Endometrium (tissue), 2 donors: Measurements from ENCODE around the gene PPM1N.

Source experiments
- FAIRE-seq: peaks from 2 replicates; lab custom pipeline; 2012; peaks lifted over from hg19 to GRCh38; lab: Jason Lieb, UNC
- donor health status: control.
- donor health status: control.

The PPM1N gene

DNA sequence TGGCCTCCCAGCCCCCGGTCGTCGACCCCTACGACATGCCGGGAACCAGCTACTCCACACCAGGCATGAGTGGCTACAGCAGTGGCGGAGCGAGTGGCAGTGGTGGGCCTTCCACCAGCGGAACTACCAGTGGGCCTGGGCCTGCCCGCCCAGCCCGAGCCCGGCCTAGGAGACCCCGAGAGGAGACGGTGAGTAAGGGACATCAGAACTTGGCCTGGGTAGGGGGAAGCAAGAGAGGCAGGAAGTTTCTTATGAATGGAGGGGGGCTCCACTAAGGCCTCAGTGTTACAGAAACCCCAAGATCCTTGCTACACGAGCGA is 27.5 kb upstream of the PPM1N start:
- no peak for FAIRE-seq

DNA sequence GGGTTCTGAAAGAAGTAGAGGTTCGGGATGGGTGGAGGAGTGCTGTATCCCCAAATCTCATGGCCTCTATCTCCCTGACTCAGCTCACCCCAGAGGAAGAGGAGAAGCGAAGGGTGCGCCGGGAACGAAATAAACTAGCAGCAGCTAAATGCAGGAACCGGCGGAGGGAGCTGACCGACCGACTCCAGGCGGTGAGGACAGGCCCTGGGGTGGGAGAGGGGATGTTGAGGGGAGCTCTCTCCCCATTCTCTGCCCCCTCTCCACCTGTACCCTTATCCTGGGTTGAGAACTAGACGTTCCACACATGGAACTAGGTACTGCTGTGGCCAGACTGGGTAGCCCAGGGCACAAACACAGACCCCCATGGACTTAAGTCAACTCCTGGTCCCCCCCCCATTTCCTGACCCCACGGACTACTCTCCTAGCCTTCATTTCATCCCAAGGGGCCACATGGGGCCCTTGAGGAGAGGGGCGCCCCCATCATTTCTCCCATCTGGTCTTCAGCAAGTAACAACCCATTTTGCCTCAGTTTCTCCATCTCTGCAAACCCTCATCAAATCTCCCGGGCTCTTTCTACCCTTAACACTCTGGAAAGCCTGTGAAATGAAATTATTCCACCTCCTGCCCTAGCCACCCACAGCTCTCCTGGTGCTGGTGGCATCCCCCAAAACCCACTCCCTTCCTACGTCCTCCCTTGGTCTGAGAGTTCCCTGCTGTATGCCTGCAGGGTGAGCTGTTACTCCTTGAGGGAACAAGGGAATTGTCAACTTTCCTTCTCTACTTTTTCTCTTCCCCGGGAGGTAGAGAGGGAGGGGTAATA is 26.9 kb upstream of the PPM1N start:
- no peak for FAIRE-seq

DNA sequence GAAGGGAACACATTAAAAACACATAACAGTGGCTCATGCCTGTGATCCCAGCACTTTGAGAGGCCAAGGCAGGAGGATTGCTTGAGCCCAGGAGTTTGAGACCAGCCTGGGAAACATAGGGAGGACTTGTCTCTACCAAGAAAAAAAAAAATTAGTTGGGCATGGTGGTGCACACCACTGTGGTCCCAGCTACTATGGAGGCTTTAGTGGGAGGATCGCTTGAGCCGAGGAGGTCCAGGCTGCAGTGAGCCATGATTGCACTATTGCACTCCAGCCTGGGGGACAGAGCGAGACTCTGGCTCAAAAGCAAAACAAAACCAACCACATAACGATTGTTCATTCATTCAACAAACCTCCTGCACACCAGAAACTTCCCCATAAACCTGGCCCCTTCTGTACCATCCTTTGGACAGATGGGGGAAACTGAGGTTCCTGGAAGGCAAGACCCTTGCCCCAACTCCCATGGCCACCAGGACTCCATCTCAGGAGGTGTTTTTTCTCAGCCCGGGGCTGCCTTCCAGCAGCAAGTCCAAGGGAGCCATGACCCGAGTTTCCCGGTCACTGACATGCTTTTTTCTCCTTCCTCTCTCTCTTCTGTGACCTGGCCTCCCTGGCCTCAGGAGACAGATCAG is 26.2 kb upstream of the PPM1N start:
- FAIRE-seq: no peak

DNA sequence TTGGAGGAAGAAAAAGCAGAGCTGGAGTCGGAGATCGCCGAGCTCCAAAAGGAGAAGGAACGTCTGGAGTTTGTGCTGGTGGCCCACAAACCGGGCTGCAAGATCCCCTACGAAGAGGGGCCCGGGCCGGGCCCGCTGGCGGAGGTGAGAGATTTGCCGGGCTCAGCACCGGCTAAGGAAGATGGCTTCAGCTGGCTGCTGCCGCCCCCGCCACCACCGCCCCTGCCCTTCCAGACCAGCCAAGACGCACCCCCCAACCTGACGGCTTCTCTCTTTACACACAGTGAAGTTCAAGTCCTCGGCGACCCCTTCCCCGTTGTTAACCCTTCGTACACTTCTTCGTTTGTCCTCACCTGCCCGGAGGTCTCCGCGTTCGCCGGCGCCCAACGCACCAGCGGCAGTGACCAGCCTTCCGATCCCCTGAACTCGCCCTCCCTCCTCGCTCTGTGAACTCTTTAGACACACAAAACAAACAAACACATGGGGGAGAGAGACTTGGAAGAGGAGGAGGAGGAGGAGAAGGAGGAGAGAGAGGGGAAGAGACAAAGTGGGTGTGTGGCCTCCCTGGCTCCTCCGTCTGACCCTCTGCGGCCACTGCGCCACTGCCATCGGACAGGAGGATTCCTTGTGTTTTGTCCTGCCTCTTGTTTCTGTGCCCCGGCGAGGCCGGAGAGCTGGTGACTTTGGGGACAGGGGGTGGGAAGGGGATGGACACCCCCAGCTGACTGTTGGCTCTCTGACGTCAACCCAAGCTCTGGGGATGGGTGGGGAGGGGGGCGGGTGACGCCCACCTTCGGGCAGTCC is 25.5 kb upstream of the PPM1N start:
- no peak for FAIRE-seq

DNA sequence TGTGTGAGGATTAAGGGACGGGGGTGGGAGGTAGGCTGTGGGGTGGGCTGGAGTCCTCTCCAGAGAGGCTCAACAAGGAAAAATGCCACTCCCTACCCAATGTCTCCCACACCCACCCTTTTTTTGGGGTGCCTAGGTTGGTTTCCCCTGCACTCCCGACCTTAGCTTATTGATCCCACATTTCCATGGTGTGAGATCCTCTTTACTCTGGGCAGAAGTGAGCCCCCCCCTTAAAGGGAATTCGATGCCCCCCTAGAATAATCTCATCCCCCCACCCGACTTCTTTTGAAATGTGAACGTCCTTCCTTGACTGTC is 24.9 kb upstream of the PPM1N start:
- no peak for FAIRE-seq

DNA sequence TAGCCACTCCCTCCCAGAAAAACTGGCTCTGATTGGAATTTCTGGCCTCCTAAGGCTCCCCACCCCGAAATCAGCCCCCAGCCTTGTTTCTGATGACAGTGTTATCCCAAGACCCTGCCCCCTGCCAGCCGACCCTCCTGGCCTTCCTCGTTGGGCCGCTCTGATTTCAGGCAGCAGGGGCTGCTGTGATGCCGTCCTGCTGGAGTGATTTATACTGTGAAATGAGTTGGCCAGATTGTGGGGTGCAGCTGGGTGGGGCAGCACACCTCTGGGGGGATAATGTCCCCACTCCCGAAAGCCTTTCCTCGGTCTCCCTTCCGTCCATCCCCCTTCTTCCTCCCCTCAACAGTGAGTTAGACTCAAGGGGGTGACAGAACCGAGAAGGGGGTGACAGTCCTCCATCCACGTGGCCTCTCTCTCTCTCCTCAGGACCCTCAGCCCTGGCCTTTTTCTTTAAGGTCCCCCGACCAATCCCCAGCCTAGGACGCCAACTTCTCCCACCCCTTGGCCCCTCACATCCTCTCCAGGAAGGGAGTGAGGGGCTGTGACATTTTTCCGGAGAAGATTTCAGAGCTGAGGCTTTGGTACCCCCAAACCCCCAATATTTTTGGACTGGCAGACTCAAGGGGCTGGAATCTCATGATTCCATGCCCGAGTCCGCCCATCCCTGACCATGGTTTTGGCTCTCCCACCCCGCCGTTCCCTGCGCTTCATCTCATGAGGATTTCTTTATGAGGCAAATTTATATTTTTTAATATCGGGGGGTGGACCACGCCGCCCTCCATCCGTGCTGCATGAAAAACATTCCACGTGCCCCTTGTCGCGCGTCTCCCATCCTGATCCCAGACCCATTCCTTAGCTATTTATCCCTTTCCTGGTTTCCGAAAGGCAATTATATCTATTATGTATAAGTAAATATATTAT is 24.3 kb upstream of the PPM1N start:
- FAIRE-seq: no peak

DNA sequence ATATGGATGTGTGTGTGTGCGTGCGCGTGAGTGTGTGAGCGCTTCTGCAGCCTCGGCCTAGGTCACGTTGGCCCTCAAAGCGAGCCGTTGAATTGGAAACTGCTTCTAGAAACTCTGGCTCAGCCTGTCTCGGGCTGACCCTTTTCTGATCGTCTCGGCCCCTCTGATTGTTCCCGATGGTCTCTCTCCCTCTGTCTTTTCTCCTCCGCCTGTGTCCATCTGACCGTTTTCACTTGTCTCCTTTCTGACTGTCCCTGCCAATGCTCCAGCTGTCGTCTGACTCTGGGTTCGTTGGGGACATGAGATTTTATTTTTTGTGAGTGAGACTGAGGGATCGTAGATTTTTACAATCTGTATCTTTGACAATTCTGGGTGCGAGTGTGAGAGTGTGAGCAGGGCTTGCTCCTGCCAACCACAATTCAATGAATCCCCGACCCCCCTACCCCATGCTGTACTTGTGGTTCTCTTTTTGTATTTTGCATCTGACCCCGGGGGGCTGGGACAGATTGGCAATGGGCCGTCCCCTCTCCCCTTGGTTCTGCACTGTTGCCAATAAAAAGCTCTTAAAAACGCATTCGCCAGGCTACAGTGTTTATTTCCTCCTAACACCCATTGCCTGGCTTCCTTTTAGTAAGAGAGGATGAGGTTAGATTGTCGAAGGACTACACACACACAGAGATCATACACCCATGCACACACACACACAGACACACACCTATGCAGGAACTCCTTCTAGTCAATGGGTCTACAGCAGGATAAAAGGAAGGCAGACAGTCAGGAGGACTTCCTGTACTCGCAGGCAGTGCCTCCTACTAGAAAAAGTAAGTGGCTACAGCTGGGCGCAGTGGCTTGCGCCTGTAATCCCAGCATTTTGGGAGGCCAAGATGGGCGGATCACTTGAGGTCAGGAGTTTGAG is 23.4 kb upstream of the PPM1N start:
- no peak for FAIRE-seq

DNA sequence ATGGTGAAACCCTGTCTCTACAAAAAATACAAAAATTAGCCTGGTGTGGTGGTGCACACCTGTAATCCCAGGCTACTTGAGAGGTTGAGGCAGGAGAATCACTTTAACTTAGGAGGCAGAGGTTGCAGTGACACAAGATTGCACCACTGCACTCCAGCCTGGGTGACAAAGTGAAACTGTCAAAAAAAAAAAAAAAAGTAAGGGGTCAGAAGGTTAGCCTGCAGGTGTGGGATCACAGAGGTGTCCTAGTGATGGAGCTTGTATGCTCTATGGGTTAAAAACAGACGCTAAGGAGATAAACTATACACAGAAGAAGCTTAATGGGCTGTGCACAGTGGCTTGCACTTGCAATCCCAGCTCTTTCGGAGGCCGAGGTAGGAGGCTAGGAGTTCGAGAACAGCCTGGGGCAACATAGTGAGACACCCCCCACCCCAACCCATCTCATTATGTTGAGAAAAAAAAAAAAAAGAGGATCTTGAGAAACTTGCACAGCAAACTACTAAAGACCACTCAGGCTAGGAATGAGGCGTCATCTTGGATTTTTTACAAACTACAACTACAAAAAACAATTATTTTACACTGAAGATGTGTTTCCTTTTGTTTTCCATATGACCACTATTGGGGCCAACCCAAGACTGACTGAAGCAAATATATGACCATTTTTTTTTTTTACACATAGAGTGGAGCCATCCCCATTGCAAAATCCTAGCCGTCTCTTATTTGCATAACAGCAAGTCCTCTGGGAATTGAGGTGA is 22.5 kb upstream of the PPM1N start:
- no peak for FAIRE-seq

DNA sequence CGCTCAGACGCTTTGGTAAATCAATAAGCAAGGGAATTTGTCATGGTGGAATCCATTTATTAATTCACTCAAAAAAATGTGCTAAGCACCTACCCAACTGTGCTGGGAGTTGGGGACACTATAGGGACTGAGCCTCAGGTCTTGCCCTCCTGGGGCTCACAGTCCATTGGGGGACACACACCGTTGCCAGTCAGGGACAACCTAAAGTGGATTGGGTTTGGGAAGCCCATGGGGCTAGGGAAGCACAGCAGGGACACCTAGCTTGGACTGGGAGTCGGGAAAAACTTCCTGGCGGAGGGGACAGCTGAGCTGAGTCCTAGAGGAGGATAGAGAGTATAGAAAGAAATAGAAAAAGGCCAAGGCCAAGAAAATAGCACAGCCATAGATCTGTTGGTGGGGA is 21.9 kb upstream of the PPM1N start:
- no peak for FAIRE-seq

DNA sequence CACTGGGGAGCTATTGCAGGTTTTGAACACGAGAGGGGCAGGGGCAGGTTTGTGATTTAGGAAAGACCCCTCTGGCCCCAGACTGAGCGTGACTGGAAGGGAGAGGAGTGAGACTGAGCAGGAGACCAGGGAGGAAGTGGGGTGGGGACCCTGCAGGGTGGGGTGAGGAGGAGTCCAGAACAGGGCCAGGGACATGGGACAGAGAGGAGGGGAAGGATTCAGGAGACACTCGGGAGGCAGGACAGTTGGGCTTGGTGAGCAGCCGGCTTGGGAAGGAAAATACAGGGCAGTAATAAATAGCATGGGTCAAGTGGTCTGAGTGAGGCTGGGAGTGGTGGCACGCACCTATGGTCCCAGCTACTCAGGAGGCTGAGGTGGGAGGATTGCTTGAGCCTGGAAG is 21.1 kb upstream of the PPM1N start:
- no peak for FAIRE-seq

DNA sequence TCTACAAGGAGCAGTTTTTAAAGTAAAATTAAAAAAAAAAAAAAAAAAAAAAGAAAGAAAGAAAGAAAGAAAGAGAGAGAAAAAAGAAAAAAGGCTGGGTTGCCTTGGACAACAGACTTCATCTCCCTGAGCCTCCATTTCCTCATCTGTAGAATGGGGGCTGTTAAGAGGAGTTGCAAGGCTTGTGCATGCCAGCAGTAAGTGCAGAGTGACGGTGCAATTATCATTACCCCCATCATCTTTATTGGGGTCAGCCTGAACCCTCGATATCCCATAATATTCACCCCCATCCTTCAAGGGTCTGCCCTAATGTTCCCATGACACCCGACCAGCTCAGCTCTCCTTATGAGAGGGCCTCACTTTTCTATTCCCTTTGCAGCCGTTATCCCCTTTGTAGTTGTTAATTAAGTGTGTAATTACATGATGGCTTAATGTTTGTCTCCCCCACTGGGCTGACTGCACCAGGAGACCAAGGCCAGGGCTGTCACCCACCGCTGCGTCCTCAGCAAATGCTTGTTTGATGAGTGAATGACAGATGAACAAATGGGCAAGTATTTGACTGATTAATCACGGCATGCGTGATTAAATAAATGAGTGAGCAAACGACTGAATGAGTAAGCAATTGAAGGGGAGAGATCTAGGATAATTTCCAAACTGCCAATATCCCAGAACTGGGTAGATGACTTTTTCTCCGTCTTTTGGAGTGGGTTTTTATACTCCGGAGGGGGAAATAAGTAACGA is 20.4 kb upstream of the PPM1N start:
- FAIRE-seq: no peak

DNA sequence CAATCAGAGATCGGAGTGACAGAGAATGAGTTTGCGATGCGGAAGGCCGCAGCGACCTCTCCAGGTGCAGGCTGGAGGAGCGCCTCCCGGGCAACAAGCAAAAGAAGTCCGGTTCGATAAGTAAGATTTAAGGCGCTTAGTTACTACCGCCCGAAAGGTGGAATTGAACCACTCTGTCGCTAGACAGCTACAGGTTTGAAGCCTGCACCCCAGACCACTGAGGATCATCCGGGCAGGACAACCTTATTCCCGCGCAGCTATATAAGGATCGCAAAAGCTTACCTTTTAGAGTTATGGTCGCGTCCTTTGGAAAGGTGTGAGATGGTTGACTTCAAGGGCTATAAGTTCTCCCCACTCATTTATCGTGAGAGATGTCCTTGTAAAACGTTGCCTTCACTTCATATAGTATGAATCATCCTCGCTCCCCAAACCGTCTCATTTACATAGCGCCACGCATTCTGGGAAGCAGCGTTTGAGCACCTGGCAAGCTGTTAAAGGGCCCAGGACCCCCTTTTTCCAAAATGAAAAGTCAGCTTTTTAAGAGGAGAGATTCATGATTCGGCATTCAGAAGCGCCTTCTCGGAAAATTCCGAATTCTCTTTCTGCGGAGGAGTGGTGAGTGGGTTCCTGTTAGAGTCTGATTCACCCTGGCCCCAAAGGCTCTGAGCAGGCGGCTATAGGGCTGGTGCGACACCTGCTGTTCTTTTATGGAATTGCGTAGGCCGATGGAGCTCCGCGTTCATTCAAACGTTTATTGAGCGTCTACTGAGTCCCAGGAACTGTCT is 19.6 kb upstream of the PPM1N start:
- FAIRE-seq: peak; percentile 77

DNA sequence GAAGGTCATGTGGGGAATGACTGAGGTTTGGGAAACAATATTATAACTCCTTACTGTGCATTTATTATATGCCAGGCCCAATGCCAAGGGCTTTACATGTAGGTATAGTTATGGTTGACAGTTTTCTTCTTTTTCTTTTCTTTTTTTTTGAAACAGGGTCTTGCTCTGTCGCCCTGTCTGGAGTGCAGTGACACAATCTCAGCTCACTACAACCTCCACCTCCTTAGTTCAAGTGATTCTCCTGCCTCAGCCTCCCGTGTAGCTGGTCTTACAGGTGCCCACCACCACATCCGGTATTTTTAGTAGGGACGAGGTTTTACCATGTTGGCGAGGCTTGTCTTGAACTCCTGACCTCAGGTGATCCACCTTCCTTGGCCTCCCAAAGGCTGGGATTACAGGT is 15.2 kb upstream of the PPM1N start:
- FAIRE-seq: no peak

DNA sequence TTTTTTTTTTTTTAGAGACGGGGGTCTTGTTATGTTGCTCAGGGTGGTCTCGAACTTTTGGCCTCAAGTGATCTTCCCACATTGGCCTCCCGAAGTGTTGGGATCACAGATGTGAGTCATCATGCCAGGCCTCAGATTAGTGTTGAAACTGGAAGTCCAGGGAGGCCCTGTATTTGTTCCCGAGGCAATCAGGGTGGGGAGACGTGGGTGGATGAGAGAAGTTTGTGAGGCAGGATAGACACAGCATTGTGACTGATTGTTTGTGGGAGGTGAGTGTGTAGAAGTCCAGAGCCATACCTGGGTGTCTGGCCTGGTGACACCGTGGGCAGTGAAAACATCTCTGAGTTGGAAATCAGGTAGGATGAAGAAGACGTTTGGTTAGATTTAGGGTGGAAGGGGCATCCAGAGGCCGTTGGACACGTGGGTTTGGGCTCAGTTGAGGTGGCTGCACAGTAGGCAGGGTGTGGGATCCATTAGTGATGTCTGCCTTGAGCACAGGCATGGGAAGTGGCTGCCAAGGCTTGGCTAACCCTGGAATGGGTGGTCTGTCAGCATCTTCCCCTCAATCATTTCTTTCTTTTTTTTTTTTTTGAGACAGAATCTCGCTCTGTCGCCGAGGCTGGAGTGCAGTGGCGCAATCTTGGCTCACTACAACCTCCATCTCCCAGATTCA is 13.8 kb upstream of the PPM1N start:
- no peak for FAIRE-seq

DNA sequence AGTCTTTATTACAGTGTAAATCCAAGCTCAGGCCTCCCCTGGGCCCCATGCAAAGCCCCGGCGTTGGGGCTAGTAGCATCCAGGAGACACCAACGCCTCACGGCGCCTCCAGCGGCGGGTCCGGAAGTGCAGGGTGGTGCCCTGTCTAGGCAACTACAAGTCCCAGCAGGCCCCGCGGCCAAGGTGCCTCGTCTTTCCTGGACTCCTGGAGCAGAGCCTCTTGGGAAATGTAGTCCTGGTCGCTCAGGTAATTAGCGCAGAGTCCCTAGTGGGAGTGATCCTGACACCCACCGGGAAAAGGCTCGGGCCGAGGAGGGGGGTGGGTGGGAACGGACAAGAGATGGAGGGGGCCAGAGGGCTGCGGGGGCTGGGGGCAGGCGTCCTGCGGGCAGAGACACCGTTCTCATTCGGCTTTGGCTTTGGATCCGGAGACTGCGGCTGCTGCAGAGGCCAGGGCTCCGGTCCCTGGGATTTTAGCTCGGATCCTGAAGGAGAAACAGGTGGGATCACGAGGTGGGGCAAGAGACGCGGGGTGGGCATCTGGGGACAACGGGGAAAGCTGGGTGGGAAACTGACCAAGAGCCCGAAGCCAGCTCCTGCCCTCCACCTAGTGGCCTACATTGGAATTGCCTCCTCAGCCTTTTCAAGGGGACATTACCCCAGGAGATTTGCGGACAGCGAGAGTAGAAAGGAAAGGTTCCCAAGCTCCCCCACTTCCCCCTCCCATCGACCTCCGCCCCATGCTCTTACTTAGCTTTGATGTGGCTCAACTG is 12.8 kb upstream of the PPM1N start:
- FAIRE-seq: peak; percentile 33

DNA sequence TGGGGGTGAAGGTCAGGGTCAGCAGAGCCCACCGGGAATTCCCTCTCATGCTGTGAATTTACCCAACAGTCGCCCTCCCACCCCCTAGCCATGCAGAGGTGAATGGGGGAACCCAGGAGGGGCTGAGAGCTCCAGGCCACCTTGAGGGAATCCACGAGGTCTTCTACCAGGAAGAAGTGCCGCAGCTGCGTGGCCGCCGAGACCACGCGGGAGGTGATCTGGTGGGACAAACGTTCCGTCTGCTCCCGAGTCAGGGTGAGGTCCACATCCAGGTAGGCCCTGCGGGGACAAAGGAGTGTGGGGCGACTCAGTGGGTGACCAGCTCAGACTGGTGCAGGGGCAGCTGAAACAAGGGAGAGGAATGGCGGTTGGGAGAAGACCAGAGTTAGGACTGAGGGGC is 9.5 kb upstream of the PPM1N start:
- FAIRE-seq: no peak

DNA sequence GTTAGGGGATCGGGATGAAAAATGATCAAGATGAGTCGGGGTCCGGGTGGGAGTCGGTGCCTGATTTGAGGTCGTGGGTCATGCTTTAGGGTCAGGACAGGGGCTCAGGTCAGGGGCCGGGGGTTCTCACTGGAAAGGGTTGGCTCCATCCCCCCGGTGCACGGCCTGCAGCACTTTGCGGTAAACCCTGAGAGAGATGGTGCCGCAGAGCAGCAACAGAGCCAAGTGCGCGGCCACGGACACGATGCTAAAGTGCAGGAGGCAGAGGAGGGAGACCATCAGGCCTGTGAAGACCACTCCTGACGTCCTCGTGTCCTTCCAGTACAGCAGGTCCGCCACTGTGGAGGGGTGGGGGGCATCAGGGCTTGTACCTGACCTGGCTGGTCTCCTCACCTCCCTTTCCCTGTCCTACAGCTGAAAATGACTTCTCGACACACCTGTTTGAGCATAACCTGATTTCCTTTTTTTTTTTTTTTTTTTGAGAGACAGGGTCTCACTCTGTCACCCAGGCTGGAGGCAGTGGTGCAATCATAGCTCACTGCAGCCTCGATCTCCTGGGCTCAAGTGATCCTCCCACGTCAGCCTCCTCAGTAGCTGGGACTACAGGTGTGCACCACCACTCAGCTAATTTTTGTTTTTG is 8.9 kb upstream of the PPM1N start:
- FAIRE-seq: no peak
